Hematopoietic multipotent progenitor cell treated with erythropoietin and hydrocortisone succinate and interleukin-3 and kit ligand, for 6 days (in vitro differentiated cells): ENCODE measurements around the gene SOX2.

ENCODE experiments used
- DNase-seq: peaks from one replicate; pipeline ENCODE4 v3.0.0-alpha.2; 2015

Gene SOX2

DNA sequence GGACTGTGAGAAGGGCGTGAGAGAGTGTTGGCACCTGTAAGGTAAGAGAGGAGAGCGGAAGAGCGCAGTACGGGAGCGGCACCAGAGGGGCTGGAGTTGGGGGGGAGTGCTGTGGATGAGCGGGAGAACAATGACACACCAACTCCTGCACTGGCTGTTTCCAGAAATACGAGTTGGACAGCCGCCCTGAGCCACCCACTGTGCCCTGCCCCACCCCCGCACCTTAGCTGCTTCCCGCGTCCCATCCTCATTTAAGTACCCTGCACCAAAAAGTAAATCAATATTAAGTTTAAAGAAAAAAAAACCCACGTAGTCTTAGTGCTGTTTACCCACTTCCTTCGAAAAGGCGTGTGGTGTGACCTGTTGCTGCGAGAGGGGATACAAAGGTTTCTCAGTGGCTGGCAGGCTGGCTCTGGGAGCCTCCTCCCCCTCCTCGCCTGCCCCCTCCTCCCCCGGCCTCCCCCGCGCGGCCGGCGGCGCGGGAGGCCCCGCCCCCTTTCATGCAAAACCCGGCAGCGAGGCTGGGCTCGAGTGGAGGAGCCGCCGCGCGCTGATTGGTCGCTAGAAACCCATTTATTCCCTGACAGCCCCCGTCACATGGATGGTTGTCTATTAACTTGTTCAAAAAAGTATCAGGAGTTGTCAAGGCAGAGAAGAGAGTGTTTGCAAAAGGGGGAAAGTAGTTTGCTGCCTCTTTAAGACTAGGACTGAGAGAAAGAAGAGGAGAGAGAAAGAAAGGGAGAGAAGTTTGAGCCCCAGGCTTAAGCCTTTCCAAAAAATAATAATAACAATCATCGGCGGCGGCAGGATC is at the start of gene SOX2:
SOX2 (plus strand) TSS at position 601 of the 811 bp plus-strand sequence. CDS start 436 bp downstream, outside the sequence.
- peak; percentile 45 for DNase-seq

- DNase-seq = no peak
These were observed 28.2 kb upstream of the SOX2 start for GRCh38 chr3:181683563-181683962.

- no peak for DNase-seq
These were observed 24.5 kb upstream of the SOX2 start for GRCh38 chr3:181687190-181687589.

GRCh38 chr3:181687731-181688130 is 24.0 kb upstream of the SOX2 start:
- no peak for DNase-seq

DNA sequence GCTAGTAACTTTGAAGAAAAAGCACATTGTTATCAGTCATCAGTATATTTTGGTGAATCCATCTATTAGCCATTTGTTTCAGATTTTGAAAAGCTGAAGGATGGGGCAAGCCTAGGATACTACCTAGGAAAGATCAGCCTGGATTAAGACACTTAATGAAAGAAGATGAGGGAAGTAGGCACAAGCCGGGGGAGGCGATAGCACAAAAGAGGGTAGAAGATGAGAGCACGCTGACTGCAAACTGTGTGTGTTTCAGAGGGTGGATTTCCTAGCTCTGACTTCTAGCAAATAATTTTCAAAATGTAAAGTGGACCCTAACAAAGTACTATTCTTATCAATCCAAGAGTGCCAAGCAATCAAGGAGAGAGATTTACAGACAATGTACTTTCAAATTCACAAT is 22.2 kb upstream of the SOX2 start:
- DNase-seq = no peak

DNA sequence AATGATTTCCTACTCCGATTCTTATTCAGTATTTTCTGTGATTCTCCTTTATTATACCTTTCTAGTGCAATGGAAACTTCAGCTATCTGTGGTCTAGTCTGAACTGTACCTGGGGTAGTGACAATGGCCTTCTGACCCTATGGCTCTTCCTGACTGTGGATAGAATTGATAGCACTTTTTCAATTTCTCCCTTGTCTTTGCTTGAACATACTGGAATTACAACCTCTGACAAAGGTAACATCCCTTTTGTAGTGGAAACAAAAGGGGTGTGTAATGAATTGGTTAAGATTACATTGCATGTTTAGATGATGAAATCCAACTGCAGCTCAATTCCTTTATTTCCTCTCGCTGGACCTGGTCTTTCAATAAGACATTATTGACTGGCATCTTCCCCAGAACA is 21.0 kb upstream of the SOX2 start:
- no peak for DNase-seq

GRCh38 chr3:181691901-181692300 is 19.8 kb upstream of the SOX2 start:
- no peak for DNase-seq

- no peak for DNase-seq
These were observed 19.2 kb upstream of the SOX2 start for GRCh38 chr3:181692311-181693145.

DNA sequence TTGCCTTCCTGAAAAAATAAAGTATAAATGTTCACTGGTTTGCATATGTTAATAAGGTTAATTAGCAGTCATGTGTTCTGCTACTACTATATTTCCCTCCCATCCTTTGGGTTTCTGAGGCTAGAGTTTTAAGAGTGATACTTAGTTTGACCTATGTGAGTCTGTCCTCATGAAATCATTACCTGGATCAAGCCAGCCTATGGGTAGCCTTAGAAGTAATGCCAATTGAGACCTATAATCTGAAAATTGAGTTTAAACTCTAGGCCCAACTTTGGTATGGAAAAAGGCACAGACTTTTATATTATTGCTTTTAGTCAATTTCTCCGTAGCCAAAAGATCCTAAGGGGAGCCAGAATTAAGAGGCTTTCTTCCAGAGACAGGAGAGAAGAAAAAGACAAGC is 18.4 kb upstream of the SOX2 start:
- no peak for DNase-seq

DNA sequence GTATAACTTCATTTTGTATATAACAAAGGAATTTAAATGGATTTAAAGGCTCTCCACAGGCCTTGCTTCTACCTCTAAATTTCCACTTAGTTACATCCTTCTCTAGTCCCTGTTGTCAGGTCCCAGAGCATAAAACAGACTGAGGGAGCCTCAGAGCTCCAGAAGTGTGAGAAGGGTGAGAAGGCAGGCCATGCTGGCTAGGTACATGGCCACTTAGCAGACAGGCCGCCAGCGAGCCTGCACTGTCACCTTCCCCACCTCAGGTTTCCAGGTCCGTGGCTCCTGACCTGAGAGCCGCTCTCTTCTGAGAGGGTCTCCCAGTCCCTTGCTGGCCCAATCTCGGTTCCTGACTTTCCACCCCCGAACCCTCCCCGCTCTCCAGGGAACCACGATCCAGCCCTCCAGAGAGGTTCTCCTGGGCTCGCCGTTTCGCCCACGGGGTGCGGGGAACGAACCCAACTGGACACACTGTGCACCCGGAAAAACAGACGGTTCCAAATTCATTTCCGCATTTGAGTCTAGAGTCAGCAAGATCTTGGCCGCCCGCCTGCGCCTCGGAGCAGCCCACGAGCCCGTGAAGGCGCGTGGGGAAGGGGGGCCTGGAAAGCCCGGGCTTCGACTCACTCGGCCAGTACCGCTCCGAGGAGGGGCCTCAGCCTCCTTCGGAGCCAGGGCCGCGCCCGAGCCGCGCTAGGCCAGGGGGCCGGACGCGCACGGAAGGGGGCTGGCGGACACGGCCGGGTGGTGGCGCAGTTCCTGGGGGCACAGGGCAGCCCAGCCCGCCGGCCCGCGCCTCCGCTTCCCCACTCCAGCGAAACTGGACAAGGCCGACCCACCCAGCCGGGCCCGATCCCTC is 16.7 kb upstream of the SOX2 start:
- DNase-seq = no peak

- DNase-seq = no peak
These were observed 15.8 kb upstream of the SOX2 start for GRCh38 chr3:181695661-181696491.

DNA sequence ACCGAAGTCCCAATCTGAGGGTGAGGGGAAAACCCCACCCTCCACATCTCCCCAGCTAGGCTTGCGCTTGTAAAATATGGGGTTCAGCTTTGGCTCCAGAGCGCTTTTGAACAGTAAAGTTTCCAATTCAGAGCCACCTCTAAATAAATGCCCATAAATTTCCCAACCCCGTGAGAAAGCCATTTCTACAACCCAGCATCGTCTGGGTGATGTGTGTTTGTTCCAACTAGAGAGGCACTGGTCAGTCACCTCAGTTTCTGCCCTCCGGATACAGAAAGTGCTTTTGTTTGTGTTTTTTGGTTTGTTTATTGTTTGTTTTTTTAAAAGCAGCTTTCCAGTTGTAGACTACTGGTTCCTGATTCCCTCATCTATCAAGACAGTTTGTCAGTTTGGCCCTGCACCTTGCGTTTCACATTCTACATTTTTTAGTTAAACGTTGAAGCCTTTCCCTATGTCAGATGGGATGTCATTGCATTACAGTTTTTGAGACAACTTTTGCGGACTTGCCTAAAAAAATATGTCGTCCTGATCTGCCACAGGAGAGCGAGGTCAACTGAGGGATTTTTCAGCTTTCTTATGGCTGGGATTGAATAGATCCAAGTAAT is 15.0 kb upstream of the SOX2 start:
- DNase-seq = no peak

DNA sequence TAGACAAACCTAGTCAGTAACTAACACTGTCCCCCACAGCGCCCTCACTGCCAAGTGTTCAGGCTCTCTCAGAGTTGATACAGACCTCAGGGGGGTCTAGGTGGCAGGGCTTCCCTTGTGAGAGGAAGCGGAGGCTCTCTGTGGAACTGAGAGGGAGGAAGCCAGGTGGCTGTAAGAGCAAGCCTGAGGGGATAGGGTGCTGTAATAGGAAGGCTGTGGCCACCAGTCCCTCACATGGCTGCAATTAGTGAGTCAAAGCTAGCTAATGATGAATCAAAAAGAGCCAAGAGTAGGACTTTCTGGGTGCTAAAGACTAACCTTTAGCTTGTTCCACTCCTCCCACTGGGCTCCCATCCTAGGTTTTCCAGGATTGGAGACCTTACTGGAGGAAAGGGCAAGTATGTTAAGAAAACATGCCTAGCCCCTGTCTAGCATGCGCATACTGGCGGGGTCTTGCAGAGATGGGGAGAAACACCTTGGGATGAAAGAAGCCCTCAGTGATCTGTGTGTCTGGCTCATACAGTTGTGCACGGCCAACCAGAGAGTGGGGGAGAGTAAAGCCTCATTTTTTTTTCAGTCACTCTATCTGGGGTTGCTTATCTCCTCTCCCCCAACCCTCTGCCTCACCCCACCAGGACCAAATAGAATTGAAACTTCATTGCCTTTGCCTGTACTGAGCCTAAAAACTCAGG is 13.3 kb upstream of the SOX2 start:
- DNase-seq = no peak

DNA sequence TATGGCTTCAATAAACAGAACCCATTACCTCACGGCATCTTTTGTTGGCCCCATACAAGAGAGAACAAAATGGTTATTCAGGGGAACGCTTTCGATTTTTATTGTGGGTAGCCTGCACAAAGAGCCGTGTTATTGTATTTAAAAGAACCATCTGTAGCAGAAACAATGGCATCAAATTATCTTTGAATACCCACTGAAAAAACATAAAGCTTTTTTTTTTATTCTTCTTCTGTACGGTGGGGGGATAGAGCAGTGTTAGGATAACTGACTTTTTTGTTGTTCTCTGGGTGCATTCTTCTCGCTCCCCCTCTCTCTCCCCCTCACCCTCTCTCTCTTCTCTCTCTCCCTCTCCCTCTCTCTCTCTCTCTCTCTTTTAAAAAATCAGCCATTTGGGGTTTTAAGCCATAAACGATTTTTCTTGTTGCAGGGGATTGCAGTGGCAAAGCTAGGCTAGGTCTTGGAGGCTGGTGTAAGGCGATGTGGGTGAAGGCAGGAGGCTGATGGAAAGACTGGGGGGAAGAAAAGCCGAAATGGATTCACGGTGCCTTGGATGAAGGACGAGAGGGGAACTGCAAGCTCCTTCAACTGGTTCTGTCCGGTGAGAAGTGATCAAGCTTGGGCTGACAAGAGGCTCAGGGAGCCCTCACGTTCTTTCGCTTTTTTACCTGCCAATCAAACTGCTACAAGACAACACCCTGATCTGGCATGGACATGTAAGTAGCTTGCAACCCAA is 12.4 kb upstream of the SOX2 start:
- DNase-seq = no peak

- peak; percentile 88 for DNase-seq
These were observed 11.3 kb upstream of the SOX2 start for GRCh38 chr3:181700168-181701087.

DNA sequence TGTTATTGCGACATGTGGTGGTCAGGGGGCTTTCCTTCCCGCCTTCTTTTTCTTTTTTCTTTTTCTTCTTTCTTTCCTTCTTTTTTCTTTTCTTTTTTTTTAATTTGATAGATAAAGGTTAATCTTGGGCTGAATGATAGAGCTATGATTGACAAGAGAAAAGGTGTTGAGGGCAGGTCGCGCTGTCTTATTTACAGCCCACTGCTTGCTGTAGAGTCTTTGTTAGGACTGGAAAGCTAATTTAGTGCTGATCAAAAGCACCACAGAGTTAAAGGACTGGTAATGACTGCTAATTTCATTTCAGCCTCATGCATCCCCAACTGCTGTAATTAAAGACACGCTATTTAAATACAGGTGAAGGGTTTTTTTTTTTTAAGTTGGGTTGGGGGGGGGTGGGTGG is 10.6 kb upstream of the SOX2 start:
- DNase-seq = no peak

DNA sequence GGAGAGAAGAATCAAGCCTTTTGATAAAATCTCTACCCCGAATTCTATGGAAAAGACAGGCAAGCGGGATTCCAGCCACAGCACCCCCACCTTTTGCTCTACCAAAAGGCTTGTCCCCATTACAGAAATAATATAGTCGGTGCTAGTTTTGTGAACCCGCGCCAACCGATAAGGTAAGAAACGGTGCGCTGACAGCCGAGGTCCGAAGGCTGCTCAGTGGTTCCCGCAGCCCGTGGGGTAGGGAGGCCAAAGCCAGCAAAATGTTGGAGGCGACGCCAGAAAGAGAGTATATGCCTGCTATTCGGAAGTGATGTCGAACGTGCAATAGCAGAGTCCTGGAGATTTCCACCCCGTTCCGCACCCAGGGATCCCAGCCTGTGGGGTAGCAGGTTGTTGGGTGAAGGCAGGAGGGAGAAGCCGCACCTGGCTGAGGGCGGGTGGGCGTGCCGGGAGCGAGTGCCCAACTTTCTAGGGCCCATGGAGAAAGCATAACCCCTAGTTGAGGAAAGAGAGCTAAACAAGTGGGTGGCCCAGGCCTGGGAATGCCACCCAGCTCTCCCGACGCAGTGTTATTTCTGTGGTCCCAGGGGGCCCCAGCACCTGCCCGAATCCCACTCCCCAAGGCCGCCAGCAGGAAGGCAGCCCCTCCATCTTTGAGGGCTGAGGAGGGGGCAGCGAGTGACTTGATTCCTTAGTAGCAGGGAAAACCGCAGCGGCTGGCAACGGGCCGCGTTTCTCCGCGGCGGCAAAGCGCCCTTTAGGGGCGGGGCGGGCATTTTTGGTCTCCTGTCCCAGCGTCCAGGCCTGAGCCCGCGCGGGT is 7.9 kb upstream of the SOX2 start:
- no peak for DNase-seq

DNA sequence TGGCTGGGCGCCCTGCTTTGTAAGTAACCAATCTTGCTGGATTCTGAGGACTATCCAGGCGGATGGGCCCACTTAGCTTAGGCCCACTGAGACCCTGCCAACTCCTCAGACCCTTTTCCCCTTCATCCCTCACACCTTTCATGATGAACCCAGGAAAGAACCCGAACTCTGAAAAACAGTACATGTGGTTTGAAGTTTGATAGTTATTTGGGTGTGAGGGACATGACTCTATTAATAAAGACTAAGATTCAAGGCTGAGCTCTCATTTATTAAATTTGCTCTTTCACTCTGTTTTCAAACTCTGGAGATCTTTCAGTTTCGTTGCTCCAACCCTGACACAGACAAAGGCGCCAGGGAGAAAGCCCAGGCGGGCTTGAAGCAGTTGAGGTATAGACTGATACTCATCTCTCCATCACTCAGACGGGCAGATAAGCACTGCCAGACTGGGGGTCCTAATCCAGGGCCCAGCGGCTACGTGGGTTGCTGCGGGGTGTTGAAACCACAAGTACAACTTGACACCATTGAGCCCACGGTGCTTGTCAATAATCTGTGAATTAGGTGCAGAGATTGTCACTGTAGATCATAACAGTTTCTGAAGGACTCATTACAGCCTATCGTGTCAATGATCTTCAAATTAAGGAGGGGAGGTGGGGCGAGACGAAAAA is 7.2 kb upstream of the SOX2 start:
- no peak for DNase-seq
